NCI-H82 (cell line): ENCODE data around the gene DENND2D.

ENCODE experiments used
- DNase-seq: peaks from one replicate; lab custom pipeline; 2025; lab: John Stamatoyannopoulos, UW

DENND2D gene

GRCh38 chr1:111199881-111200801 is at the start of gene DENND2D:
Gene DENND2D (minus strand): TSS chr1:111200646. CDS start chr1:111200459, 187 bp downstream.
- DNase-seq = no peak

GRCh38 chr1:111249960-111250359 is 49.5 kb upstream of the DENND2D start:
- DNase-seq = no peak

- DNase-seq = no peak
These were observed 46.8 kb upstream of the DENND2D start for GRCh38 chr1:111247125-111247838.

- DNase-seq = no peak
These were observed 42.5 kb upstream of the DENND2D start for GRCh38 chr1:111242805-111243523.

- no peak for DNase-seq
These were observed 41.4 kb upstream of the DENND2D start for GRCh38 chr1:111241797-111242196.

- no peak for DNase-seq
These were observed 37.8 kb upstream of the DENND2D start for GRCh38 chr1:111238056-111238795.

- no peak for DNase-seq
These were observed 36.4 kb upstream of the DENND2D start for GRCh38 chr1:111236806-111237205.

- DNase-seq = no peak
These were observed 35.9 kb upstream of the DENND2D start for GRCh38 chr1:111236379-111236778.

GRCh38 chr1:111234866-111235265 is 34.4 kb upstream of the DENND2D start:
- DNase-seq = no peak

GRCh38 chr1:111234258-111234657 is 33.8 kb upstream of the DENND2D start:
- DNase-seq = no peak

GRCh38 chr1:111232134-111232533 is 31.7 kb upstream of the DENND2D start:
- no peak for DNase-seq

- no peak for DNase-seq
These were observed 28.3 kb upstream of the DENND2D start for GRCh38 chr1:111228748-111229126.

- no peak for DNase-seq
These were observed 27.7 kb upstream of the DENND2D start for GRCh38 chr1:111227851-111228747.

GRCh38 chr1:111227434-111227833 is 27.0 kb upstream of the DENND2D start, which contains the start of gene CHI3L2:
Gene CHI3L2 (plus strand): TSS chr1:111227713. CDS start chr1:111227730, 17 bp downstream.
- no peak for DNase-seq

- no peak for DNase-seq
These were observed 25.4 kb upstream of the DENND2D start for GRCh38 chr1:111225717-111226400.

- DNase-seq = no peak
These were observed 24.6 kb upstream of the DENND2D start for GRCh38 chr1:111225091-111225490.

- DNase-seq = peak; percentile 8
These were observed 22.8 kb upstream of the DENND2D start for GRCh38 chr1:111223126-111223685.

- peak; percentile 86 for DNase-seq
These were observed 22.1 kb upstream of the DENND2D start for GRCh38 chr1:111222308-111223125.
